K562 (cell line): ENCODE results near the gene TMEM139. TPM values are rescaled to one million over a fixed set of nuclear protein-coding genes. Genes with fewer than 3 reads are reported as not detected.
A peak's percentile ranks its signal among the peaks of the same experiment; 100 is the strongest.

ENCODE experiments used
- ATF1 ChIP-seq, 2 experiments: fragments of 450-650 bp in 1 of 2; IDR thresholded peaks; 2 replicates each; pipeline ENCODE4 v1.6.1; 2016; ENCODE audit warnings: missing compliant biosample characterization in 1 of 2, missing genetic modification characterization in 1 of 2
- E2F3 ChIP-seq: fragments of 250-450 bp; sonication (Bioruptor Pico); IDR thresholded peaks from 2 replicates; pipeline ENCODE4 v1.4.0; 2020; ENCODE audit warnings: mild to moderate bottlenecking
- ELF4 ChIP-seq: fragments of 450-650 bp; formaldehyde crosslinking; IDR thresholded peaks from 2 replicates; pipeline ENCODE4 v1.4.0; 2022; ENCODE audit warnings: missing genetic modification characterization
- HNRNPL ChIP-seq: fragments of 200-400 bp; formaldehyde crosslinking; IDR thresholded peaks from 2 replicates; pipeline ENCODE4 v1.6.1; 2017; ENCODE audit warnings: low read depth, mild to moderate bottlenecking, low read length
- KLF16 ChIP-seq: IDR thresholded peaks from 2 replicates; pipeline ENCODE4 v1.6.1; 2016; ENCODE audit warnings: antibody characterized with exemption
- MTF1 ChIP-seq: fragments of 250-450 bp; sonication (Bioruptor Pico); IDR thresholded peaks from 2 replicates; pipeline ENCODE4 v1.9.0; 2021; ENCODE audit warnings: moderate library complexity, mild to moderate bottlenecking, inconsistent platforms, borderline replicate concordance
- MYBL2 ChIP-seq, 2 experiments: fragments of 450-650 bp in 1 of 2; sonication (generic) in 1 of 2; formaldehyde crosslinking in 1 of 2; IDR thresholded peaks; 2 replicates each; pipeline versions ENCODE4 v1.6.1 to v1.8.1; 2017 to 2022; ENCODE audit warnings: borderline replicate concordance in 1 of 2, inconsistent platforms in 1 of 2, low read depth in 1 of 2, mild to moderate bottlenecking in 1 of 2, missing genetic modification reagents in 1 of 2, moderate library complexity in 1 of 2
- POLR2AphosphoS2 ChIP-seq: IDR thresholded peaks from 2 replicates; pipeline ENCODE4 v1.6.1; 2012; ENCODE audit warnings: low read length, improper control_type of control experiment
- POLR2AphosphoS5 ChIP-seq: IDR thresholded peaks from 2 replicates; pipeline ENCODE4 v1.6.1; 2011; ENCODE audit warnings: mild to moderate bottlenecking, low read depth, low read length, moderate library complexity; ENCODE audit not compliant: control insufficient read depth, insufficient read depth
- RAD21 ChIP-seq, 2 experiments: fragments of 250-450 bp in 1 of 2; fragments of 450-650 bp in 1 of 2; sonication (Bioruptor Pico) in 1 of 2; formaldehyde crosslinking in 1 of 2; IDR thresholded peaks in 1 of 2; conservative IDR thresholded peaks in 1 of 2; 2 replicates each; pipeline versions ENCODE4 v1.4.0 to v1.8.0; 2020 to 2022; ENCODE audit warnings: mild to moderate bottlenecking in 2 of 2, moderate library complexity in 1 of 2
- RB1 ChIP-seq: fragments of 450-650 bp; IDR thresholded peaks from 2 replicates; pipeline ENCODE4 v1.6.1; 2017; ENCODE audit warnings: low read depth, mild to moderate bottlenecking
- SMAD4 ChIP-seq: fragments of 250-450 bp; sonication (Bioruptor Pico); conservative IDR thresholded peaks from 2 replicates; pipeline ENCODE4 v1.8.0; 2021; ENCODE audit warnings: inconsistent platforms, mild to moderate bottlenecking, moderate library complexity
- SMARCA5 ChIP-seq: fragments of 450-650 bp; IDR thresholded peaks from 2 replicates; pipeline ENCODE4 v1.6.1; 2016
- STAT5B ChIP-seq: fragments of 250-450 bp; sonication (Bioruptor Pico); IDR thresholded peaks from 2 replicates; pipeline ENCODE4 v1.8.0; 2021; ENCODE audit warnings: mild to moderate bottlenecking, inconsistent platforms
- TEAD4 ChIP-seq, 2 experiments: sonication (generic) in 1 of 2; formaldehyde crosslinking in 1 of 2; IDR thresholded peaks; 2 replicates each; pipeline versions ENCODE4 v1.6.1 to v1.8.0; 2012 to 2022; ENCODE audit warnings: borderline replicate concordance in 1 of 2, inconsistent platforms in 1 of 2, low read length in 1 of 2, mild to moderate bottlenecking in 1 of 2, missing genetic modification reagents in 1 of 2
- ZNF41 ChIP-seq: fragments of 250-450 bp; sonication (Bioruptor Pico); conservative IDR thresholded peaks from 2 replicates; pipeline ENCODE4 v1.4.0; 2020; ENCODE audit warnings: mild to moderate bottlenecking
- polyA plus RNA-seq, 8 experiments: library from polyadenylated mRNA; depleted of rRNA in 4 of 8; stranded (reverse) in 5 of 8; unstranded in 3 of 8; fragments of >200 nt; fragmentation: Nextera tagmentation in 2 of 8; fragmentation: Illumina TruSeq in 1 of 8; extraction: Ambion mirVana in 2 of 8; extraction: Trizol in 1 of 8; gene quantifications; 2 replicates each; pipeline versions ENCODE4 v1.2.1 to v1.2.3, GENCODE V29; 2011 to 2014; ENCODE audit warnings: inconsistent platforms in 1 of 8, missing spikeins in 1 of 8
- total RNA-seq, 7 experiments: library from RNA; depleted of rRNA in 6 of 7; stranded (reverse); fragments of >200 nt in 6 of 7; fragmentation: Illumina TruSeq in 2 of 7; extraction: Trizol in 2 of 7; gene quantifications; 2 replicates each; pipeline versions ENCODE4 v1.2.1 to v1.2.3, GENCODE V29; 2011 to 2021; ENCODE audit warnings: low replicate concordance in 1 of 7
- TF ChIP-seq, protein P1 (sequence below): sonication (generic); formaldehyde crosslinking; IDR thresholded peaks from 2 replicates; pipeline ENCODE4 v1.8.1; 2023; ENCODE audit warnings: mild to moderate bottlenecking, missing genetic modification reagents
- TF ChIP-seq, protein P2 (sequence below): IDR thresholded peaks from 2 replicates; pipeline ENCODE4 v1.6.1; 2011; ENCODE audit warnings: borderline replicate concordance, low read depth, mild to moderate bottlenecking, moderate library complexity, low read length; ENCODE audit not compliant: insufficient read depth, poor library complexity, severe bottlenecking
- TF ChIP-seq, protein P3 (sequence below): fragments of 250-450 bp; sonication (Bioruptor Pico); IDR thresholded peaks from 2 replicates; pipeline ENCODE4 v1.4.0; 2020
- TF ChIP-seq, protein P4 (sequence below): fragments of 450-650 bp; IDR thresholded peaks from 2 replicates; pipeline ENCODE4 v1.6.1; 2016

TMEM139 gene
- total and polyA plus RNA-seq, 9 of the 15 experiments (the other 6 are each of a cell fraction or from before 2014, with no cell fraction given) = 0.27 to 1.8 (median 0.79) TPM

DNA sequence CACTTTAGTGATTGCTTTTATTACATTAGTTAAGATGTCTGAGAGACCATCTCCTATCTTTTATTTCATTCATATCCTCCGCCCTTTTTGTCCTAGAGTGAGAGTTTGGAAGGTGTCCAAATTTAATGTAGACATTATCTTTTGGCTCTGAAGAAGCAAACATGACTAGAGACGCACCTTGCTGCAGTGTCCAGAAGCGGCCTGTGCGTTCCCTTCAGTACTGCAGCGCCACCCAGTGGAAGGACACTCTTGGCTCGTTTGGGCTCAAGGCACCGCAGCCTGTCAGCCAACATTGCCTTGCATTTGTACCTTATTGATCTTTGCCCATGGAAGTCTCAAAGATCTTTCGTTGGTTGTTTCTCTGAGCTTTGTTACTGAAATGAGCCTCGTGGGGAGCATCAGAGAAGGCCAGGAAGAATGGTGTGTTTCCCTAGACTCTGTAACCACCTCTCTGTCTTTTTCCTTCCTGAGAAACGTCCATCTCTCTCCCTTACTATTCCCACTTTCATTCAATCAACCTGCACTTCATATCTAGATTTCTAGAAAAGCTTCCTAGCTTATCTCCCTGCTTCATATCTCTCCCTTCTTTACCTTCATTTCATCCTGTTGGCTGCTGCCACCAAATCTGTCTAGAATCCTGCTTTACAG lies 20.8 kb downstream of the TMEM139 start (continued):
- TF ChIP-seq, protein P1, sequence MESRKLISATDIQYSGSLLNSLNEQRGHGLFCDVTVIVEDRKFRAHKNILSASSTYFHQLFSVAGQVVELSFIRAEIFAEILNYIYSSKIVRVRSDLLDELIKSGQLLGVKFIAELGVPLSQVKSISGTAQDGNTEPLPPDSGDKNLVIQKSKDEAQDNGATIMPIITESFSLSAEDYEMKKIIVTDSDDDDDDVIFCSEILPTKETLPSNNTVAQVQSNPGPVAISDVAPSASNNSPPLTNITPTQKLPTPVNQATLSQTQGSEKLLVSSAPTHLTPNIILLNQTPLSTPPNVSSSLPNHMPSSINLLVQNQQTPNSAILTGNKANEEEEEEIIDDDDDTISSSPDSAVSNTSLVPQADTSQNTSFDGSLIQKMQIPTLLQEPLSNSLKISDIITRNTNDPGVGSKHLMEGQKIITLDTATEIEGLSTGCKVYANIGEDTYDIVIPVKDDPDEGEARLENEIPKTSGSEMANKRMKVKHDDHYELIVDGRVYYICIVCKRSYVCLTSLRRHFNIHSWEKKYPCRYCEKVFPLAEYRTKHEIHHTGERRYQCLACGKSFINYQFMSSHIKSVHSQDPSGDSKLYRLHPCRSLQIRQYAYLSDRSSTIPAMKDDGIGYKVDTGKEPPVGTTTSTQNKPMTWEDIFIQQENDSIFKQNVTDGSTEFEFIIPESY = peak; percentile 85
- TF ChIP-seq MYBL2 (IDR thresholded peaks at IDR 0.05; ENCODE audit: low read depth) (no peak), MYBL2 (CRISPR knock-in tag; IDR thresholded peaks at IDR 0.05; ENCODE audit: borderline replicate concordance) (no peak), RAD21 (CRISPR knock-in tag; conservative IDR thresholded peaks at IDR 0.05 in 1 of 2, IDR thresholded peaks at IDR 0.05 in 1 of 2) (peak; percentile 73 to 84), TEAD4 (IDR thresholded peaks at IDR 0.05; ENCODE audit: low read length) (0 out of 2 replicates have a peak, but pooled peaks have one; percentile 8), TEAD4 (CRISPR knock-in tag; IDR thresholded peaks at IDR 0.05; ENCODE audit: borderline replicate concordance) (no peak), ZNF41 (CRISPR knock-in tag) (no peak), SMARCA5 (peak; percentile 66; the same call in 1 of the 2 replicates), MTF1 (CRISPR knock-in tag) (no peak), KLF16 (0 out of 2 replicates have a peak, but pooled peaks have one; percentile 30), POLR2AphosphoS2 (0 out of 2 replicates have a peak, but pooled peaks have one; percentile 36), POLR2AphosphoS5 (peak; percentile 37; the same call in 1 of the 2 replicates), HNRNPL (no peak), STAT5B (CRISPR knock-in tag) (no peak), RB1 (0 out of 2 replicates have a peak, but pooled peaks have one; percentile 40), SMAD4 (CRISPR knock-in tag) (0 out of 2 replicates have a peak, but pooled peaks have one; percentile 21), ELF4 (CRISPR knock-in tag) (no peak), E2F3 (no peak), ATF1 (CRISPR knock-in tag; IDR thresholded peaks at IDR 0.05) (no peak), ATF1 (tag; IDR thresholded peaks at IDR 0.05) (0 out of 2 replicates have a peak, but pooled peaks have one; percentile 14)
- TF ChIP-seq, protein P2, sequence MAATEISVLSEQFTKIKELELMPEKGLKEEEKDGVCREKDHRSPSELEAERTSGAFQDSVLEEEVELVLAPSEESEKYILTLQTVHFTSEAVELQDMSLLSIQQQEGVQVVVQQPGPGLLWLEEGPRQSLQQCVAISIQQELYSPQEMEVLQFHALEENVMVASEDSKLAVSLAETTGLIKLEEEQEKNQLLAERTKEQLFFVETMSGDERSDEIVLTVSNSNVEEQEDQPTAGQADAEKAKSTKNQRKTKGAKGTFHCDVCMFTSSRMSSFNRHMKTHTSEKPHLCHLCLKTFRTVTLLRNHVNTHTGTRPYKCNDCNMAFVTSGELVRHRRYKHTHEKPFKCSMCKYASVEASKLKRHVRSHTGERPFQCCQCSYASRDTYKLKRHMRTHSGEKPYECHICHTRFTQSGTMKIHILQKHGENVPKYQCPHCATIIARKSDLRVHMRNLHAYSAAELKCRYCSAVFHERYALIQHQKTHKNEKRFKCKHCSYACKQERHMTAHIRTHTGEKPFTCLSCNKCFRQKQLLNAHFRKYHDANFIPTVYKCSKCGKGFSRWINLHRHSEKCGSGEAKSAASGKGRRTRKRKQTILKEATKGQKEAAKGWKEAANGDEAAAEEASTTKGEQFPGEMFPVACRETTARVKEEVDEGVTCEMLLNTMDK = peak; percentile 84
- TF ChIP-seq, protein P3, sequence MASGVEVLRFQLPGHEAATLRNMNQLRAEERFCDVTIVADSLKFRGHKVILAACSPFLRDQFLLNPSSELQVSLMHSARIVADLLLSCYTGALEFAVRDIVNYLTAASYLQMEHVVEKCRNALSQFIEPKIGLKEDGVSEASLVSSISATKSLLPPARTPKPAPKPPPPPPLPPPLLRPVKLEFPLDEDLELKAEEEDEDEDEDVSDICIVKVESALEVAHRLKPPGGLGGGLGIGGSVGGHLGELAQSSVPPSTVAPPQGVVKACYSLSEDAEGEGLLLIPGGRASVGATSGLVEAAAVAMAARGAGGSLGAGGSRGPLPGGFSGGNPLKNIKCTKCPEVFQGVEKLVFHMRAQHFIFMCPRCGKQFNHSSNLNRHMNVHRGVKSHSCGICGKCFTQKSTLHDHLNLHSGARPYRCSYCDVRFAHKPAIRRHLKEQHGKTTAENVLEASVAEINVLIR = no peak
- TF ChIP-seq, protein P4, sequence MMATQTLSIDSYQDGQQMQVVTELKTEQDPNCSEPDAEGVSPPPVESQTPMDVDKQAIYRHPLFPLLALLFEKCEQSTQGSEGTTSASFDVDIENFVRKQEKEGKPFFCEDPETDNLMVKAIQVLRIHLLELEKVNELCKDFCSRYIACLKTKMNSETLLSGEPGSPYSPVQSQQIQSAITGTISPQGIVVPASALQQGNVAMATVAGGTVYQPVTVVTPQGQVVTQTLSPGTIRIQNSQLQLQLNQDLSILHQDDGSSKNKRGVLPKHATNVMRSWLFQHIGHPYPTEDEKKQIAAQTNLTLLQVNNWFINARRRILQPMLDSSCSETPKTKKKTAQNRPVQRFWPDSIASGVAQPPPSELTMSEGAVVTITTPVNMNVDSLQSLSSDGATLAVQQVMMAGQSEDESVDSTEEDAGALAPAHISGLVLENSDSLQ = peak; percentile 19; the same call in 1 of the 2 replicates
